HCT116 (cell line): ENCODE data around the gene SMOC1. TPM values are rescaled to one million over a fixed set of nuclear protein-coding genes. Genes with fewer than 3 reads are reported as not detected.

Source experiments
- ATAC-seq: fragments of 200-7000 bp; cut with Tn5 transposase; 2 replicates; pipeline ENCODE4 v1.9.1; 2020; ENCODE audit warnings: mild to moderate bottlenecking, moderate library complexity
- BruUV-seq: library from RNA; stranded (reverse); fragments of 400-500 nt; replicated peaks from 2 replicates; lab custom pipeline; 2021; lab: Mats Ljungman, UMichigan
- CTCF ChIA-PET: fragments of 300-600 bp; sonication (Branson Sonifier 250); formaldehyde crosslinking; loops from one replicate; lab custom pipeline; 2021; ENCODE audit warnings: antibody characterized with exemption; lab: Charles Lee
- POLR2A ChIA-PET: fragments of 300-600, 350-600 bp; sonication (Branson Sonifier 250); formaldehyde crosslinking; loops from one replicate; lab custom pipeline; 2021; ENCODE audit warnings: antibody characterized with exemption; lab: Charles Lee
- RAD21 ChIA-PET, 2 experiments: fragments of 300-600 bp; sonication (Branson Sonifier 250); formaldehyde crosslinking; loops; one replicate each; lab custom pipeline; 2023; ENCODE audit warnings: low total read pairs in 2 of 2; ENCODE audit not compliant: uncharacterized antibody in 2 of 2, unreplicated experiment in 2 of 2, low non-redundant PET in 1 of 2; lab: Charles Lee
- DNase-seq: peaks from one replicate; pipeline ENCODE4 v3.0.0-alpha.2; 2010; ENCODE audit warnings: low read depth, low spot score
- H2AFZ ChIP-seq: fragments of 200-600 bp; shearing (Covaris generic), sonication (generic); 2 replicates; pipeline ENCODE4 v1.6.1; 2017; ENCODE audit warnings: low read depth, mixed run types, mixed read lengths, antibody characterized with exemption, low read length; ENCODE audit not compliant: poor library complexity, severe bottlenecking
- H3K27ac ChIP-seq: 2 replicates; pipeline ENCODE4 v1.5.1; 2012; ENCODE audit warnings: low read depth, low read length
- H3K27me3 ChIP-seq: fragments of 200-600 bp; sonication (generic); 2 replicates; pipeline ENCODE4 v1.6.1; 2016; ENCODE audit warnings: mixed run types, low read length, mixed read lengths; ENCODE audit not compliant: insufficient read depth
- H3K36me3 ChIP-seq, 2 experiments: fragments of 200-500 bp in 1 of 2; fragments of 200-600 bp in 1 of 2; sonication (Bioruptor generic) in 1 of 2; sonication (generic) in 1 of 2; 2 replicates each; pipeline versions ENCODE4 v1.5.1 to v1.6.1; 2014 to 2016; ENCODE audit warnings: low read length in 2 of 2, inconsistent platforms in 1 of 2, mixed read lengths in 1 of 2, mixed run types in 1 of 2; ENCODE audit not compliant: insufficient read depth in 2 of 2, control insufficient read depth in 1 of 2
- H3K4me1 ChIP-seq, 2 experiments: fragments of 200-600 bp in 1 of 2; sonication (generic) in 1 of 2; 2 replicates each; pipeline versions ENCODE4 v1.5.1 to v1.6.1; 2012 to 2017; ENCODE audit warnings: low read length in 2 of 2, inconsistent platforms in 1 of 2, mild to moderate bottlenecking in 1 of 2, mixed read lengths in 1 of 2, mixed run types in 1 of 2, moderate library complexity in 1 of 2; ENCODE audit not compliant: insufficient read depth in 2 of 2, control insufficient read depth in 1 of 2
- H3K4me2 ChIP-seq: fragments of 200-600 bp; sonication (generic); 2 replicates; pipeline ENCODE4 v1.6.1; 2017; ENCODE audit warnings: mixed run types, low read length, mixed read lengths
- H3K4me3 ChIP-seq, 2 experiments: fragments of 200-600 bp in 1 of 2; sonication (generic) in 1 of 2; replicated peaks in 1 of 2; 2 replicates each; pipeline ENCODE4 v1.5.1; 2011 to 2016; ENCODE audit warnings: low read length in 2 of 2, control low read depth in 1 of 2, low read depth in 1 of 2, mild to moderate bottlenecking in 1 of 2, mixed read lengths in 1 of 2, mixed run types in 1 of 2
- H3K79me2 ChIP-seq: fragments of 200-600 bp; sonication (generic); 2 replicates; pipeline ENCODE4 v1.6.1; 2017; ENCODE audit warnings: mild to moderate bottlenecking, mixed run types, low read length, moderate library complexity, mixed read lengths; ENCODE audit not compliant: insufficient read depth
- H3K9ac ChIP-seq: fragments of 200-600 bp; sonication (generic); 2 replicates; pipeline ENCODE4 v1.6.1; 2016; ENCODE audit warnings: low read length, mixed read lengths
- H3K9me2 ChIP-seq: fragments of 200-600 bp; sonication (generic), shearing (Covaris generic); 2 replicates; pipeline ENCODE4 v1.6.1; 2017; ENCODE audit warnings: mixed run types, mild to moderate bottlenecking, moderate library complexity; ENCODE audit not compliant: insufficient read depth
- H3K9me3 ChIP-seq, 2 experiments: fragments of 200-500 bp in 1 of 2; fragments of 200-600 bp in 1 of 2; sonication (Bioruptor generic) in 1 of 2; sonication (generic) in 1 of 2; 2 replicates each; pipeline ENCODE4 v1.6.1; 2014 to 2017; ENCODE audit warnings: low read length in 2 of 2, mixed read lengths in 2 of 2, inconsistent platforms in 1 of 2, low read depth in 1 of 2, mild to moderate bottlenecking in 1 of 2, mixed run types in 1 of 2, moderate library complexity in 1 of 2; ENCODE audit not compliant: control insufficient read depth in 1 of 2, insufficient read depth in 1 of 2
- H4K20me1 ChIP-seq: fragments of 200-600 bp; sonication (generic), shearing (Covaris generic); 2 replicates; pipeline ENCODE4 v1.6.1; 2017; ENCODE audit warnings: mixed run types, mild to moderate bottlenecking, moderate library complexity; ENCODE audit not compliant: insufficient read depth
- CBX3 ChIP-seq: IDR thresholded peaks from 2 replicates; pipeline ENCODE4 v1.6.1; 2012; ENCODE audit warnings: low read depth
- CEBPB ChIP-seq: IDR thresholded peaks from 2 replicates; pipeline ENCODE4 v1.6.1; 2012; ENCODE audit warnings: low read depth
- CTCF ChIP-seq, 3 experiments: fragments of 200-600 bp in 1 of 3; sonication (generic) in 1 of 3; IDR thresholded peaks in 2 of 3; conservative IDR thresholded peaks in 1 of 3; 2 replicates each; pipeline ENCODE4 v1.5.1; 2012 to 2017; ENCODE audit warnings: low read depth in 2 of 3, low read length in 2 of 3, antibody characterized with exemption in 1 of 3, borderline replicate concordance in 1 of 3, control low read depth in 1 of 3, mild to moderate bottlenecking in 1 of 3, mixed read lengths in 1 of 3, mixed run types in 1 of 3, moderate library complexity in 1 of 3; ENCODE audit not compliant: insufficient read depth in 1 of 3
- ELF1 ChIP-seq: IDR thresholded peaks from 2 replicates; pipeline ENCODE4 v1.6.1; 2012; ENCODE audit warnings: low read depth, borderline replicate concordance
- EZH2 ChIP-seq: fragments of 200-600 bp; sonication (generic); IDR thresholded peaks from 2 replicates; pipeline ENCODE4 v1.6.1; 2017; ENCODE audit warnings: antibody characterized with exemption, mixed run types
- EZH2phosphoT487 ChIP-seq: fragments of 200-600 bp; IDR thresholded peaks from 2 replicates; pipeline ENCODE4 v1.6.1; 2018; ENCODE audit warnings: antibody characterized with exemption, borderline replicate concordance
- FOSL1 ChIP-seq: IDR thresholded peaks from 2 replicates; pipeline ENCODE4 v1.6.1; 2012; ENCODE audit warnings: low read depth
- JUND ChIP-seq: IDR thresholded peaks from 2 replicates; pipeline ENCODE4 v1.6.1; 2012
- POLR2A ChIP-seq: IDR thresholded peaks from 2 replicates; pipeline ENCODE4 v1.7.0; 2011; ENCODE audit warnings: borderline replicate concordance; ENCODE audit not compliant: insufficient read depth, insufficient read length; ENCODE audit errors: extremely low read depth
- POLR2AphosphoS5 ChIP-seq: IDR thresholded peaks from 2 replicates; pipeline ENCODE4 v1.6.1; 2011; ENCODE audit warnings: mild to moderate bottlenecking, low read depth, low read length, moderate library complexity
- RAD21 ChIP-seq: IDR thresholded peaks from 2 replicates; pipeline ENCODE4 v1.6.1; 2012; ENCODE audit warnings: low read depth, mild to moderate bottlenecking
- SIN3A ChIP-seq: IDR thresholded peaks from 2 replicates; pipeline ENCODE4 v1.6.1; 2012; ENCODE audit warnings: low read depth
- SP1 ChIP-seq: IDR thresholded peaks from 2 replicates; pipeline ENCODE4 v1.6.1; 2012; ENCODE audit warnings: low read depth
- SRF ChIP-seq: IDR thresholded peaks from 2 replicates; pipeline ENCODE4 v1.6.1; 2012; ENCODE audit warnings: low read depth
- TCF7L2 ChIP-seq: IDR thresholded peaks from 2 replicates; pipeline ENCODE4 v1.7.0; 2011; ENCODE audit warnings: borderline replicate concordance, inconsistent platforms; ENCODE audit not compliant: insufficient read depth, insufficient read length; ENCODE audit errors: extremely low read depth
- YY1 ChIP-seq: IDR thresholded peaks from 2 replicates; pipeline ENCODE4 v1.6.1; 2011; ENCODE audit warnings: low read length, low read depth, moderate library complexity, mild to moderate bottlenecking; ENCODE audit not compliant: insufficient replicate concordance; ENCODE audit errors: extremely low read depth
- ZBTB33 ChIP-seq: IDR thresholded peaks from 2 replicates; pipeline ENCODE4 v1.6.1; 2011; ENCODE audit warnings: mild to moderate bottlenecking, low read length, moderate library complexity; ENCODE audit not compliant: insufficient replicate concordance; ENCODE audit errors: extremely low read depth
- ZFX ChIP-seq: fragments of 450-650 bp; IDR thresholded peaks from 2 replicates; pipeline ENCODE4 v1.6.1; 2017
- ZNF274 ChIP-seq: fragments of 200-500 bp; sonication (Bioruptor generic); IDR thresholded peaks from 2 replicates; pipeline ENCODE4 v1.6.1; 2014; ENCODE audit warnings: mild to moderate bottlenecking, low read depth, low read length, inconsistent platforms
- intact Hi-C: fragments of 100-400 bp; cut with micrococcal nuclease; formaldehyde crosslinking; loops from 2 replicates; pipeline ENCODE4 v1.10.0; 2022
- total RNA-seq: library from RNA; stranded (reverse); gene quantifications from one replicate; pipeline ENCODE4 v1.2.1, GENCODE V29; 2021; ENCODE audit not compliant: unreplicated experiment
- TF ChIP-seq, protein P1 (sequence below): IDR thresholded peaks from 2 replicates; pipeline ENCODE4 v1.6.1; 2012
- TF ChIP-seq, protein P2 (sequence below): IDR thresholded peaks from 2 replicates; pipeline ENCODE4 v1.6.1; 2012; ENCODE audit warnings: low read depth
- TF ChIP-seq, protein P3 (sequence below): IDR thresholded peaks from 2 replicates; pipeline ENCODE4 v1.6.1; 2012

Gene SMOC1
- total RNA-seq, 1 experiment from 2014 or later, result not detected

GRCh38 chr14:70036665-70037064 lies 157.4 kb downstream of the SMOC1 start:
- no peak for DNase-seq
- POLR2A ChIA-PET, result no interaction called here
- TF ChIP-seq RAD21, result peak; percentile 18; the same call in 1 of the 2 replicates
- TF ChIP-seq CEBPB, result no peak
- TF ChIP-seq EZH2phosphoT487, result no peak
- TF ChIP-seq, protein P1, sequence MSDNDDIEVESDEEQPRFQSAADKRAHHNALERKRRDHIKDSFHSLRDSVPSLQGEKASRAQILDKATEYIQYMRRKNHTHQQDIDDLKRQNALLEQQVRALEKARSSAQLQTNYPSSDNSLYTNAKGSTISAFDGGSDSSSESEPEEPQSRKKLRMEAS, result no peak
- no peak for TF ChIP-seq POLR2AphosphoS5
- TF ChIP-seq SRF, result no peak
- TF ChIP-seq ZFX, result no peak
- TF ChIP-seq ELF1, result no peak
- TF ChIP-seq EZH2, result no peak
- TF ChIP-seq JUND, result no peak
- TF ChIP-seq YY1, result no peak
- TF ChIP-seq CTCF (IDR thresholded peaks at IDR 0.05 in 2 of 3, conservative IDR thresholded peaks at IDR 0.05 in 1 of 3; ENCODE audit: borderline replicate concordance in 1 of 3, insufficient read depth in 1 of 3, low read depth in 2 of 3, low read length in 2 of 3), result 0 out of 6 replicates have a peak, but pooled peaks of 2 of the 3 experiments have one; percentile 12 to 13
- TF ChIP-seq SP1, result no peak
- TF ChIP-seq, protein P2, sequence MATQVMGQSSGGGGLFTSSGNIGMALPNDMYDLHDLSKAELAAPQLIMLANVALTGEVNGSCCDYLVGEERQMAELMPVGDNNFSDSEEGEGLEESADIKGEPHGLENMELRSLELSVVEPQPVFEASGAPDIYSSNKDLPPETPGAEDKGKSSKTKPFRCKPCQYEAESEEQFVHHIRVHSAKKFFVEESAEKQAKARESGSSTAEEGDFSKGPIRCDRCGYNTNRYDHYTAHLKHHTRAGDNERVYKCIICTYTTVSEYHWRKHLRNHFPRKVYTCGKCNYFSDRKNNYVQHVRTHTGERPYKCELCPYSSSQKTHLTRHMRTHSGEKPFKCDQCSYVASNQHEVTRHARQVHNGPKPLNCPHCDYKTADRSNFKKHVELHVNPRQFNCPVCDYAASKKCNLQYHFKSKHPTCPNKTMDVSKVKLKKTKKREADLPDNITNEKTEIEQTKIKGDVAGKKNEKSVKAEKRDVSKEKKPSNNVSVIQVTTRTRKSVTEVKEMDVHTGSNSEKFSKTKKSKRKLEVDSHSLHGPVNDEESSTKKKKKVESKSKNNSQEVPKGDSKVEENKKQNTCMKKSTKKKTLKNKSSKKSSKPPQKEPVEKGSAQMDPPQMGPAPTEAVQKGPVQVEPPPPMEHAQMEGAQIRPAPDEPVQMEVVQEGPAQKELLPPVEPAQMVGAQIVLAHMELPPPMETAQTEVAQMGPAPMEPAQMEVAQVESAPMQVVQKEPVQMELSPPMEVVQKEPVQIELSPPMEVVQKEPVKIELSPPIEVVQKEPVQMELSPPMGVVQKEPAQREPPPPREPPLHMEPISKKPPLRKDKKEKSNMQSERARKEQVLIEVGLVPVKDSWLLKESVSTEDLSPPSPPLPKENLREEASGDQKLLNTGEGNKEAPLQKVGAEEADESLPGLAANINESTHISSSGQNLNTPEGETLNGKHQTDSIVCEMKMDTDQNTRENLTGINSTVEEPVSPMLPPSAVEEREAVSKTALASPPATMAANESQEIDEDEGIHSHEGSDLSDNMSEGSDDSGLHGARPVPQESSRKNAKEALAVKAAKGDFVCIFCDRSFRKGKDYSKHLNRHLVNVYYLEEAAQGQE, result peak; percentile 46
- TF ChIP-seq, protein P3, sequence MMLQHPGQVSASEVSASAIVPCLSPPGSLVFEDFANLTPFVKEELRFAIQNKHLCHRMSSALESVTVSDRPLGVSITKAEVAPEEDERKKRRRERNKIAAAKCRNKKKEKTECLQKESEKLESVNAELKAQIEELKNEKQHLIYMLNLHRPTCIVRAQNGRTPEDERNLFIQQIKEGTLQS, result no peak
- no peak for TF ChIP-seq CBX3
- TF ChIP-seq ZBTB33, result no peak
- TF ChIP-seq SIN3A, result no peak
- no peak for TF ChIP-seq FOSL1
- TF ChIP-seq POLR2A, result no peak
- no peak for TF ChIP-seq ZNF274
- TF ChIP-seq TCF7L2, result no peak

More at GRCh38 chr14:70036665-70037064, 157.4 kb downstream of the SMOC1 start:
- ChIA-PET CTCF (interaction anchor here (1.1 kb wide), 1 partner anchor 9 kb away, joined by 3 read pairs; no protein-coding TSS in a partner anchor), RAD21 (no interaction called here)
- peak; percentile 57 for ATAC-seq
- Histone ChIP-seq H3K9me3 (no peaks in the 10 kb centered on the region), H3K27me3 (peaks cover 30% of the 10 kb centered on the region), H3K79me2 (no peaks in the 10 kb centered on the region), H3K4me2 (no peak overlapping the region), H3K9ac (no peak overlapping the region), H3K27ac (no peak overlapping the region), H3K4me1 (peaks cover 7 to 8% of the 10 kb centered on the region in 2 experiments; a peak in 3 of 4 replicates), H2AFZ (no peak overlapping the region), H4K20me1 (no peaks in the 10 kb centered on the region), H3K36me3 (no peaks in the 10 kb centered on the region), H3K4me3 (no peak overlapping the region), H3K9me2 (no peaks in the 10 kb centered on the region)
- intact Hi-C loops, result no loop called here
- BruUV-seq, result no TSS peak
